Measurements from ENCODE around the gene ITGB4. TPM values are rescaled to one million over a fixed set of nuclear protein-coding genes. Genes with fewer than 3 reads are reported as not detected.

The ITGB4 gene
- total and polyA plus RNA-seq, 10 of the 15 experiments (the other 5 are each of a cell fraction or from before 2014, with no cell fraction given), result 0.06 to 1.6 (median 0.27) TPM; not detected in 2

- no peak for TF ChIP-seq CEBPZ (IDR thresholded peaks at IDR 0.05; ENCODE audit: low read depth, low read length)
Observed at GRCh38 chr17:75793460-75793859, 72.2 kb downstream of the ITGB4 start (continued).

GRCh38 chr17:75795820-75796607 is 74.8 kb downstream of the ITGB4 start:
- H3K27ac ChIP-seq (ENCODE audit: control insufficient read depth, insufficient read depth), result no peak overlapping the region
- ChIA-PET CTCF (interaction anchor here (0.7 to 3.2 kb wide), 7 partner anchors 9 to 52 kb away, joined by 3 to 12 read pairs (median 6); no protein-coding TSS in a partner anchor), POLR2A (interaction anchor here (0.5 to 2.4 kb wide), 11 partner anchors 10 to 929 kb away, joined by 3 to 17 read pairs (median 4); partner anchors contain the start of gene WBP2), SMC1A (ENCODE audit: uncharacterized antibody, unreplicated experiment) (interaction anchor here (1.0 to 3.2 kb wide), 3 partner anchors 9 to 32 kb away, joined by 3 to 9 read pairs (median 7); no protein-coding TSS in a partner anchor), RAD21 (ENCODE audit: unreplicated experiment) (interaction anchor here (0.6 to 1.5 kb wide), 3 partner anchors 11 to 32 kb away, joined by 3 to 4 read pairs (median 3); partner anchors contain the start of gene GALK1)
- ATAC-seq (no peak), FAIRE-seq (no peak), DNase-seq (ENCODE audit: low read depth, low spot score) (no peak)
- no peak overlapping the region for H3K4me2 ChIP-seq (ENCODE audit: control insufficient read depth, insufficient read depth)
- H3K79me2 ChIP-seq (ENCODE audit: control insufficient read depth, insufficient read depth, low read length), result peaks cover 14% of the 10 kb centered on the region
- no peaks in the 10 kb centered on the region for H3K27me3 ChIP-seq (replicated peaks in 1 of 2; ENCODE audit: control insufficient read depth in 2 of 2, insufficient read depth in 2 of 2, low read length in 1 of 2)
- no peaks in the 10 kb centered on the region for H4K20me1 ChIP-seq (ENCODE audit: control insufficient read depth, insufficient read depth)
- intact Hi-C loops (cut with micrococcal nuclease; ENCODE audit: unreplicated experiment), result no loop called here
- WGBS (ENCODE audit: insufficient coverage, insufficient replicate concordance, low lambda C conversion rate, missing lambda C conversion rate), result 82% methylated on average over 8 of the region's 8 CpGs
- no peaks in the 10 kb centered on the region for H3K4me1 ChIP-seq (ENCODE audit: control insufficient read depth, insufficient read depth, low read length)
- no peak for TF ChIP-seq TARDBP (IDR thresholded peaks at IDR 0.05; ENCODE audit: borderline replicate concordance)
- TF ChIP-seq HDGF (IDR thresholded peaks at IDR 0.05), result no peak
- TF ChIP-seq HDAC6 (IDR thresholded peaks at IDR 0.05; ENCODE audit: unreplicated experiment), result no peak
- no peak for TF ChIP-seq SMAD5 (IDR thresholded peaks at IDR 0.05; ENCODE audit: low read depth)
- no peak for TF ChIP-seq RB1 (IDR thresholded peaks at IDR 0.05; ENCODE audit: borderline replicate concordance)
- TF ChIP-seq NKRF (conservative IDR thresholded peaks at IDR 0.05), result no peak
- TF ChIP-seq TCF3 (IDR thresholded peaks at IDR 0.05; ENCODE audit: borderline replicate concordance, insufficient read depth, low read depth, low read length), result no peak
- no peak for TF ChIP-seq RAD21 (IDR thresholded peaks at IDR 0.05; ENCODE audit: insufficient read depth, low read depth, low read length)
- no peak for TF ChIP-seq ATF3 (IDR thresholded peaks at IDR 0.05; ENCODE audit: borderline replicate concordance, extremely low read depth, low read depth, low read length)
- TF ChIP-seq NFYA (IDR thresholded peaks at IDR 0.05; ENCODE audit: borderline replicate concordance, low read depth, low read length), result no peak
- no peak overlapping the region for H2AFZ ChIP-seq (ENCODE audit: control insufficient read depth, low read depth, low read length)
- H3K9ac ChIP-seq (ENCODE audit: control insufficient read depth, insufficient read depth, low read length), result no peak overlapping the region
- H3K36me3 ChIP-seq (ENCODE audit: control insufficient read depth in 2 of 2, insufficient read depth in 2 of 2, low read length in 1 of 2), result peaks cover 3 to 27% of the 10 kb centered on the region in 2 experiments
- BruUV-seq (replicated peaks), result no TSS peak
- in situ Hi-C loops (cut with MboI), result no loop called here
- H3K4me3 ChIP-seq, result no peak overlapping the region
- H3K9me3 ChIP-seq (replicated peaks; ENCODE audit: control insufficient read depth, insufficient read depth, low read length), result no peaks in the 10 kb centered on the region
